Spleen (tissue), 7 donors: ENCODE data around the gene MVK.

Experiments
- CTCF ChIP-seq, 11 experiments: fragments of 200-600 bp in 7 of 11; fragments of 450-650 bp in 4 of 11; sonication (generic) in 4 of 11; IDR thresholded peaks in 8 of 11; conservative IDR thresholded peaks in 3 of 11; 1 replicate in 7 of 11; 2 replicates in 4 of 11; pipeline versions ENCODE4 v1.4.0 to v1.8.0; 2016 to 2021; ENCODE audit warnings: antibody characterized with exemption in 11 of 11, inconsistent platforms in 4 of 11, mild to moderate bottlenecking in 1 of 11
- POLR2A ChIP-seq, 3 donors: fragments of 450-650 bp; IDR thresholded peaks; one replicate each; pipeline ENCODE4 v1.5.1; 2017; ENCODE audit warnings: antibody characterized with exemption in 3 of 3, mild to moderate bottlenecking in 1 of 3
- donor health status: DM: no; HTN: no; CAD: no; lungs with moderate emphysema.
- donor health status: DM: no; HTN: no; CAD: no.
- donor health status: DM: no; HTN: no; CAD: no.

GRCh38 chr12:109592195-109592904 lies 18.8 kb downstream of the MVK start:
- TF ChIP-seq CTCF (IDR thresholded peaks at IDR 0.05 in 8 of 11, conservative IDR thresholded peaks at IDR 0.05 in 3 of 11) (no peak), POLR2A (IDR thresholded peaks at IDR 0.05) (no peak)
